HG02642 (cell line): ENCODE data around the gene SESN3.
"Not testable (repeated sequence)": the region's sequence is repeated elsewhere in the genome, so short reads cannot be mapped to it uniquely, and the experiment has no call there.

ENCODE experiments used
- ATAC-seq: cut with Tn5 transposase; IDR thresholded peaks from one replicate; pipeline ENCODE4 v1.9.1; 2021; ENCODE audit warnings: mild to moderate bottlenecking; ENCODE audit not compliant: unreplicated experiment, poor library complexity

The SESN3 gene

DNA sequence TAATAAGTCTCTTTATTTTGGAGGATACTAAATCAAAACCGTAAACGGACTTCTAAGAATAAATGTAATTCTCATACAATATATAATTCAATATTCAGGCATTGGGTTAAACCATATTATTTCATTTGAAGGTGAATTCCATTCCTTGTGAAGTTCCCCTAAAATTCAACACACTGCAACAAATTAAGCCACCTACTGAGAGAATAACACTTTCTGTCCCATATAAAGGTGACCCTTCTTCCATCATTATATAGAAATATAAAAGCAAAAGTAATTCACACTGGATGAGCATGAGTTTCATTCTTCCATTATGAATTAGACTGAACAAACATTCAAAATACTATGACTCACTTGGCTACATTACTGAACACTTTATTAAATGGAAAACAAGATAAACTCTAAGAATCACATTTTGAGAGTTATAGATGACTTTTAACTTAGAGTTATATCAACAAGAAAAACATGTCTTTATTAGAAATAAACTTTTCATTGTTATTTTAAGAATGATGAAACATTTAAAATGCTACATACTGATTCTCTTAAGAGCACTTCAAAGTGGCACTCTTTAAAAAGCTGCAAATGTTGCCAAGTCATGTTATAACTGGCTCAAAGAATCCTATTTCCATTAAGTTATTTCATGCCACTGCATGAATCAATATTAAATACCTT, 2.8 kb downstream of the SESN3 start:
- no peak for ATAC-seq

DNA sequence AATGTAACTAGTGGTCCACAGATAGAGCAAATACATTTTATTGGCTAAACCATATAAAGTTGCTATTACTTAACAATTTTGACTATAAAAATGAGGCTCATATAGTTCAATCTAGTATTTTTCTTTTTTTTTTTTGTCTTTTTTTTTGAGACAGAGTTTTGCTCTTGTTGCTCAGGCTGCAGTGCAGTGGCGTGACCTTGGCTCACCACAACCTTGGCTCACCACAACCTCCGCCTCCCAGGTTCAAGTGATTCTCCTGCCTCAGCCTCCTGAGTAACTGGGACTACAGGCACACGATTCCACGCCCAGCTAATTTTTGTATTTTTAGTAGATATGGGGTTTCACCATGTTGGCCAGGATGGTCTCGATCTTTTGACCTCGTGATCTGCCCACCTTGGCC, 3.9 kb downstream of the SESN3 start:
- not testable (repeated sequence) for ATAC-seq

DNA sequence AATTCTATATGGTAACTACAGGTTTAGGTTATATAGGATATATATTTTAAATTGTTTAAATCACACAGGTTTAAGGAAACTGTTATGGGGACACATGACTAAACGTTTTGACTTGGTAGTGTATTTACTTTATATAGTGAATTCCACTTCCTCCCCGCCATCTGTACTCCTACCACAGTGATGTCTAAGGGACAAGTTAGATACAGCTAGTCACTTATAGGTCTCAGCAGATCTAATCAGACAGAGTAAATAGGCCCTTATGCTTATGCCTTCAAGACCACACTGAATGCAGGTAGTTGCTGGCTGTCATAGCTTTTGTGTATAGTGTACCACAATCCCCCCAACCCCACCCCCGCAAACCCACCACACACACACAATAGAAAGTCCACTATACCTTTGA, 8.2 kb downstream of the SESN3 start:
- ATAC-seq: no peak

DNA sequence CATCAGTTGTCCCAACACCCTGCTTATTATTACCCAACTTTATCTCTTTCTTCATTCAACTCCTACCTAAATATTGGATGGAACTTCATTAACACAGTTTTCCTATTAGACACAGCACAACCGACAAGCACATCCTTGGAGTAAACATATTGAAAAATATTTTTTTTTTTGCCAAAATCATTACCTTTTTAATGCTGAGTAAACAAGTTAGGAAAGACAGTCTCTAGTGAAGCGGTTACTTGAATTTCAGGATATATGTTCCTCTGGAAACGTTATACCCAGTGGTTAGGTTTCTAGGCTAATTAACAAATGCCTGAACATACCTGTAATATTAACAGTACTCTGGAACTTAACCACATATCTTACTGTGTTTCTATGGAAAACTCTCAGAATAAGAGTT, 11.4 kb downstream of the SESN3 start:
- ATAC-seq: no peak

DNA sequence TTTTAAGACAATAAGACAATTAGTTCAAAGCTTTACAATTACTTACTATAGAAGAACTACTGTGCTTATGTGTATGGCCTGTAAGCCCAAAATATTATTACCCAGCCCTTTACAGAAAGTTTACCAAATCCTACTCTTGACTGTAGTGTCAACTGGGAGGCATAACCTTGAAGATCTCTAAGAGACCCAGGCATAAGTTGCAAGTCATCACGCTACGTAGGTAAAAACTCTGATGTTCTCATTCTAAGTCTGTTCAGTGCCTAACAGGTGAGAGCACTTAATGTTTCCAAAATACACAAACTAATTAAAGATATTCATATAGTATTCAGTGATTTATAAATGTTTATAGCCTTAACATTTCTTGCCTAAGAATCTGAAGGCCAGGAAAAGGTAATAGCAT, 12.9 kb downstream of the SESN3 start:
- no peak for ATAC-seq

DNA sequence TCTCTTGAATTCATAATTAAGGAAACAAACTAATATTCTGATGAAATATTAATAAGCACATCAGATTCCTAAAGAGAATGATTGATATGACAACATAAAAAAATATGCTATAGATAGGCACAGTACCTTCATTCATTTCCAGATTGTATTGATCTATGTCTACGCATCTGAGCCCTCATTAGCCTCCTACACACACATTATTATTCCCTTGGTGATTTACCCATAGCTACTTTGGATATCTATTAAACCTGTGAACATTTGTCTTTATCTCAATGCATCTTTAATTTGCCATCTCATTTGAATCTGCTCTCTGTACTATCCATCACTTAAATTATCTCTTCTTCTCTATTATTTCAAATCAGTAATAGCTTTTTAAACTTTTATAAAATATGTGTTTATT, 18.4 kb downstream of the SESN3 start:
- no peak for ATAC-seq

GRCh38 chr11:95209535-95209934, 21.5 kb downstream of the SESN3 start:
- not testable (repeated sequence) for ATAC-seq

DNA sequence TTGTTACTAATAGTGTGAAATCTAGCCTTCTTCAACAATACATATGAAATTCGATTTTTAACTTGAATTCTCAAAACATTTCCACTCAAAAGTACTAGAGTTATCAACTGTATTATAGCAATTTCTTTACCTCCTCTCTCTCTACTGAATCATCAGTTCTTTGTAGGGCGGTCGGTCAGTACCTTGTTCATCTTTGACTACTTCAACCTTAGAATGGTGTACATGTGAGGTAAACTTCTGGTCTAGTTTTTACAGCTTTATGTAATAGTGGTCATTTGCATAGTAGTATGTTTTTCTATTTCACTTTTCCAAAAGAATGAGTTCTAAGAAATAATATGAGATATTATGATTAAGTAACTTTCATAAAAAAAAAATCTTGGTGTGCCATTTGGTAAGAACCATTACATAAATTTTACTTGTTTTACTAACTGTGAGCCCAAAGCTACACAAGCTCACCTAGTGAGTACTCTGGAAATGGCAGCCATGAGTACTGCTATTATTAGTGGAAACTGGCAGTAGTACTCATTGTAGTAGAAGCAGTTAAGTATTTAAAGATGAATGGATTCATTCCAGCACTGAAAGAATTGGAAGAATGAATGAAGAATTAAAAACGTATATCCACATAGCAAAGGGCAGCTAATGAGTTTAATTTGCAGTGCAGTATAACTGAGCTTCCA, 30.1 kb downstream of the SESN3 start:
- ATAC-seq: no peak

DNA sequence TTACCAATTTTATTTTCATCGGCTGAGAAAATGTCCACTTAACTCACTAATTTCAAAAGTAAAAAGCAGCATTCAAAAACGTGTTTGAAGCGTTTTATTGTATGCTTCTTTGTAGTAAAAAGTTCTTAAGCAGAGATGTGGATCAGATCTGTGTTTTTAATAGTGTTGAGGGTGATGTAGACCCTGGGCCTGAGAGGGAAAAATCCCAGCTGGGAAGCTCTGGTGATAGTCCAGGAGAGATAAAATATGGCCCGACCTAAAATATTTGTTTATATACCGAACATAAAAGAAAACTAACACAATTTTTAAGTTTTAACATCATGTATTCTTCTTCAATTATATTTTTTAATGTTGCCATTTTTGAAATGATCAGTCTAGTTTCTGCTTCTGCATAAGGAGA, 35.2 kb downstream of the SESN3 start:
- no peak for ATAC-seq

DNA sequence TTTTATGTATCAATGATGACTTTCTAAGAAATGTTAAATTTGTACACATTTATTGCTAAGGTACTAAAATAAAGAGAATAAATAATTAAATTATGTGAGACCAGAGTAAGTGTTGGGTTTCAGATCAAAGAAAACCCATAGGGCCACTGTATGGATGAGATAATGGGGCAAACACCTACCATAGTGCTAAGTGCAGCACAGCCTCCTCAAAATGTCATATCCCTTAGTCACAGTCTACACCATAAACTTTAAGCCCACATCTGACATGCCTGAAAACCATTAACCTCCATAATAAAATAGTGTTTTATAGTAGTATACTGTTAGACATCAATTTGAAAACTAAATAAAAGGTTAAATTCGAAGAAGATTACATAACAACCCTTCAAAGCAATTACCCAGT, 37.5 kb downstream of the SESN3 start:
- ATAC-seq: no peak

DNA sequence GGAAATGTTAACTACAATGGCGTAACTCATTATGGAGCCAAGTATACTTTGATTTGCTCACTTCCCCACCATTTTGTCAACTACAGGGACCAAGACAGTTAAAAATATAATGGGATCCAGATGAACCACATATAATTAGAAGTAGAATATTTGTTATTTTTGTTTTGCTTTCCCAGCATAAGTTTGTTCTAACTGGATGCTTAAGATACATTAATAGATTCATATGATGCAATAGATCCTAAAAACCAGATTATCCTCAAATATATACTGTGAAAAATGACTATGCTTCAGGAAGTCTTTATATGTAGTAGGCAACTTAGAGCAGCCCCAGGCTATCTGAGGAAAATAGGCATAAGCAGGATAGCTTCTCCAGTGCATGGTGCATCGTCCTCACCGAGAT, 38.3 kb downstream of the SESN3 start:
- no peak for ATAC-seq

GRCh38 chr11:95187723-95188122, 43.3 kb downstream of the SESN3 start:
- no peak for ATAC-seq

- ATAC-seq: no peak
Measured at GRCh38 chr11:95182397-95182796, 48.6 kb downstream of the SESN3 start.

DNA sequence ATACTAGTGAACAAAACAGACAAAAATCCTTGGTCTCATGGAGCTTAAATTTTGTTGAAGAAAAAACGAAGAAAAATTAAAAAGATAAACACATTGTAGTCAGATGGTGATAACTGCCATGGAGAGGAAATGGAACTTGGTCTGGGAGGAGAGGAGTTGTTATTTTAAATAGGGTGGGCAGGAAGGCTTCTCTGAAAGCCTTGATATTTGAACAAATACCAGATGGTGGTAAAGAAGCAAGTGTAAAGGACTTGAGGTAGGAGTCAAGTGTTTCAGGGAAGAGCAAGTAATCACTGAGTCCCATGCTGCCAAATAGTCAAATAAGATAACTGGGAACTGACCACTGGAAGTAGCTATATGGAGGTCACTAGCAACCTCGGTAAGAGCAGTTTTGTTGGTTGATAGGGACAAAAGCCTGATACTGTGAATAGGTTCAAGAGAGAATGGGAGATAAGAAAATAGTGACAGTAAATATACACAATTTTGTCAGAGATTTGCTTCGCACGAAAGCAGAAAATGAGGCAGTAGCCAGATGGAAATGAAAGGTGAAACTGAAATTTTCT, 55.1 kb downstream of the SESN3 start:
- no peak for ATAC-seq

- no peak for ATAC-seq
Measured at GRCh38 chr11:95170294-95170693, 60.7 kb downstream of the SESN3 start.

DNA sequence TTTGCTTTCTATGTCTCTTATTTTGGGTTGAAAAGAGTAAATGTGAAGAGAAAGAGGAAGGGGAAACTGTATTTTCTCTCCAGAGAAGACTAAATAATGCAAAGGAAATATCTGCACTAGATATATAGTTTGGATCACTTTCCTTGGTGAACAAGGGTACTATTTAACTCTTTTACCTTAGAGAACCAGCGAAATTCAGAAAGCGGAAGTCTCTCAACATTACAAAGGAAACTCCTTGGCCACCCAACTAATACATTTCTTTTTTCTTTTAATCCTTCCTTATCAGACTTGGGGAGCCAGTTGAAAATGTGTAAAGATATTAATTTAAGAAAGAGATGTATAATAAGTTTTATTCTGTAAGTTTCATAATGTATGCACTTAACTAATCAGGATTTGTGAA, 64.2 kb downstream of the SESN3 start:
- ATAC-seq: no peak

GRCh38 chr11:95165638-95166037, 65.4 kb downstream of the SESN3 start:
- no peak for ATAC-seq

GRCh38 chr11:95163106-95163505, 67.9 kb downstream of the SESN3 start:
- ATAC-seq: no peak

GRCh38 chr11:95161248-95161647, 69.8 kb downstream of the SESN3 start:
- no peak for ATAC-seq

GRCh38 chr11:95157824-95158223, 73.2 kb downstream of the SESN3 start:
- no peak for ATAC-seq

- ATAC-seq: no peak
Measured at GRCh38 chr11:95156916-95157541, 74.0 kb downstream of the SESN3 start.
